Stromal cell of bone marrow (primary cell): ENCODE data around the gene CNIH2.
"Not testable (repeated sequence)": the region's sequence is repeated elsewhere in the genome, so short reads cannot be mapped to it uniquely, and the experiment has no call there.

Source experiments
- DNase-seq: peaks from one replicate; pipeline ENCODE4 v3.0.0-alpha.2; 2012; ENCODE audit warnings: low read depth

CNIH2 gene

GRCh38 chr11:66291706-66292542, 13.9 kb downstream of the CNIH2 start, which contains the start of gene TMEM151A:
TSS of gene TMEM151A (plus strand) at chr11:66291894. CDS start at chr11:66292014, 120 bp downstream.
- no peak for DNase-seq

- no peak for DNase-seq
These were observed 14.8 kb downstream of the CNIH2 start for GRCh38 chr11:66292543-66293332.

- DNase-seq, result no peak
These were observed 15.4 kb downstream of the CNIH2 start for GRCh38 chr11:66293352-66293751.

GRCh38 chr11:66293777-66294625, 16.0 kb downstream of the CNIH2 start:
- DNase-seq, result no peak

GRCh38 chr11:66294626-66295620, 16.9 kb downstream of the CNIH2 start:
- no peak for DNase-seq

- no peak for DNase-seq
These were observed 19.6 kb downstream of the CNIH2 start for GRCh38 chr11:66297610-66298009.

- no peak for DNase-seq
These were observed 21.2 kb downstream of the CNIH2 start for GRCh38 chr11:66299186-66299585.

GRCh38 chr11:66302656-66303055, 24.7 kb downstream of the CNIH2 start:
- no peak for DNase-seq

GRCh38 chr11:66309475-66309874, 31.5 kb downstream of the CNIH2 start:
- no peak for DNase-seq

GRCh38 chr11:66310324-66310723, 32.3 kb downstream of the CNIH2 start:
- DNase-seq, result no peak

- DNase-seq, result not testable (repeated sequence)
These were observed 32.9 kb downstream of the CNIH2 start for GRCh38 chr11:66310803-66311440.

- no peak for DNase-seq
These were observed 33.5 kb downstream of the CNIH2 start for GRCh38 chr11:66311470-66311964.

GRCh38 chr11:66311965-66312548, 34.1 kb downstream of the CNIH2 start:
- DNase-seq, result peak; percentile 78

GRCh38 chr11:66312549-66313320, 34.8 kb downstream of the CNIH2 start:
- DNase-seq, result peak; percentile 99

GRCh38 chr11:66313321-66314185, 35.6 kb downstream of the CNIH2 start:
- no peak for DNase-seq

- no peak for DNase-seq
These were observed 36.2 kb downstream of the CNIH2 start for GRCh38 chr11:66314186-66314501.

GRCh38 chr11:66314561-66315497, 36.9 kb downstream of the CNIH2 start:
- no peak for DNase-seq
